Right forelimb (tissue), 1 donor: ENCODE data around the gene GFOD1.
"Not testable (repeated sequence)": the region's sequence is repeated elsewhere in the genome, so short reads cannot be mapped to it uniquely, and the experiment has no call there.

Experiments
- DNase-seq: peaks from one replicate; pipeline ENCODE4 v3.0.0-alpha.2; 2018

Gene GFOD1

GRCh38 chr6:13348334-13349113, 138.9 kb downstream of the GFOD1 start:
- no peak for DNase-seq

- DNase-seq, result no peak
These were observed 141.2 kb downstream of the GFOD1 start for GRCh38 chr6:13346245-13346644.

GRCh38 chr6:13342414-13343019, 144.9 kb downstream of the GFOD1 start:
- no peak for DNase-seq

- no peak for DNase-seq
These were observed 147.4 kb downstream of the GFOD1 start for GRCh38 chr6:13339863-13340630.

GRCh38 chr6:13338038-13338437, 149.4 kb downstream of the GFOD1 start:
- no peak for DNase-seq

GRCh38 chr6:13336553-13336952, 150.8 kb downstream of the GFOD1 start:
- DNase-seq, result peak; percentile 91

GRCh38 chr6:13334953-13335352, 152.4 kb downstream of the GFOD1 start:
- no peak for DNase-seq

- no peak for DNase-seq
These were observed 155.1 kb downstream of the GFOD1 start for GRCh38 chr6:13332349-13332706.

- no peak for DNase-seq
These were observed 155.7 kb downstream of the GFOD1 start for GRCh38 chr6:13331516-13332348.

- no peak for DNase-seq
These were observed 158.6 kb downstream of the GFOD1 start for GRCh38 chr6:13328875-13329183.

- peak; percentile 95 for DNase-seq
These were observed 159.1 kb downstream of the GFOD1 start, which contains the start of gene TBC1D7 for GRCh38 chr6:13328076-13328874. Gene TBC1D7, minus strand, starts transcription at chr6:13328537. Its CDS starts 1,639 bp downstream, at chr6:13326898.

GRCh38 chr6:13327691-13328075, 159.7 kb downstream of the GFOD1 start:
- DNase-seq, result no peak

GRCh38 chr6:13326031-13326586, 161.3 kb downstream of the GFOD1 start:
- not testable (repeated sequence) for DNase-seq

- DNase-seq, result no peak
These were observed 167.4 kb downstream of the GFOD1 start for GRCh38 chr6:13319891-13320564.

- no peak for DNase-seq
These were observed 168.6 kb downstream of the GFOD1 start for GRCh38 chr6:13318821-13319220.

GRCh38 chr6:13315896-13316295, 171.5 kb downstream of the GFOD1 start:
- no peak for DNase-seq

GRCh38 chr6:13314806-13315205, 172.6 kb downstream of the GFOD1 start:
- DNase-seq, result no peak

- DNase-seq, result no peak
These were observed 176.2 kb downstream of the GFOD1 start for GRCh38 chr6:13311155-13311554.

GRCh38 chr6:13308332-13308731, 179.1 kb downstream of the GFOD1 start:
- DNase-seq, result no peak
